ENCODE measurements around the gene RGS11.
"Not testable (repeated sequence)": the region's sequence is repeated elsewhere in the genome, so short reads cannot be mapped to it uniquely, and the experiment has no call there.

The RGS11 gene

DNA sequence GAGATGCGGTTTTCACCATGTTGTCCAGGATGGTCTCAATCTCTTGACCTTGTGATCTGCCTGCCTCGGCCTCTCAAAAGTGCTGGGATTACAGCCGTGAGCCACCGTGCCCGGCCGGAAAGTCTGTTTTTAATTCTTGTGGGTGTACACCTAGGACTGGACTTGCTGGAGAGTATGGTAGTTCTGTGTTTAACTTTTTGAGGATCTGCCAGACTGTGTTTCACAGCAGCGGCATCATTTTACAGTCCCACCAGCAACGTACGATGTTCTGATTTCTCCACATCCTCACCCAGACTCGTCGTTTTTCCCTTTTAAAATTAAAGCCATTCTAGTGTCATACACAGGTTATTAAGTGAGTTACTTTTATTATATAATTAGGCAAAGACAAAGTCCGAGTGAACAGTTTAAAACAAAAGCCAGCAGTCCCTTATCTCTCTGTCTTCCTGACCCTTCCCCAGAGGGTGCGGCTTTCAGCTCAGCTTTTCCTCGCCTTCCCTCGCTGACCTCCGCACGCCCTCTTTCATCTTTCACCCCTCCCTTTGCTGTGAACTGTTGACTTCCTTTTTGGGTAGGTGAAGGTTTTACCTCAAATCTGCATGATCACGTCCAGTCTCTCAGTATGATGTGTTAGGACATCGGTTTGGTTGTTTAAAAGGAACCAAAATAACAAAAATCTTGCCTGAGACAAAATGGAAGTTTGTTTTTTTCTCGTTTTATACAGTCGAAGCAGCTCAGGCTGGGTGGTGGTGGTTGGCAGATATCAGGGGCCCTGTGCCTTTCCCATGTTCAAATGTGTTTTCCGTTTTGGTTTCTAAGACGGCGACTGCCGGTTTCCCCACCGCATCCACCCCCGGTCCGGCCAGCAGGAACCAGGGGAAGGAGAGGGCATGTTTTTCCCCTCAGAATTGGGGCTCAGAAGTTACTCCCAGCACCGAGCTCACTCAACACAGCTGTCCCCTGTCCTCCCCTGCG, 23.1 kb downstream of the RGS11 start:
- no peaks in the 10 kb centered on the region for H3K9me3 Mint-ChIP-seq
- peak overlapping the region; percentile 71 for H3K27ac Mint-ChIP-seq
- peaks cover 18% of the 10 kb centered on the region for H3K36me3 Mint-ChIP-seq
- no peaks in the 10 kb centered on the region for H3K27me3 Mint-ChIP-seq
- DNase-seq (ENCODE audit: low spot score in 2 of 2) = no peak
- H3K4me3 Mint-ChIP-seq = peak overlapping the region; percentile 71
- ATAC-seq (ENCODE audit: low read depth) = peak; percentile 69
- peaks cover 6% of the 10 kb centered on the region for H3K4me1 Mint-ChIP-seq

- Mint-ChIP-seq H3K36me3 (peaks cover 9% of the 10 kb centered on the region), H3K9me3 (no peaks in the 10 kb centered on the region), H3K27ac (no peak overlapping the region), H3K4me3 (no peak overlapping the region), H3K27me3 (no peaks in the 10 kb centered on the region), H3K4me1 (peaks cover 6% of the 10 kb centered on the region)
- ATAC-seq (ENCODE audit: low read depth) (no peak), DNase-seq (ENCODE audit: low spot score in 2 of 2) (no peak)
Measured at GRCh38 chr16:249431-249830, 26.3 kb downstream of the RGS11 start.

- Mint-ChIP-seq H3K4me3 (no peak overlapping the region), H3K27me3 (no peaks in the 10 kb centered on the region), H3K4me1 (no peaks in the 10 kb centered on the region), H3K36me3 (peaks cover 7% of the 10 kb centered on the region), H3K9me3 (no peaks in the 10 kb centered on the region), H3K27ac (no peak overlapping the region)
- no peak for ATAC-seq (ENCODE audit: low read depth)
- DNase-seq (ENCODE audit: low spot score in 2 of 2) = no peak
Measured at GRCh38 chr16:247027-247426, 28.7 kb downstream of the RGS11 start.

- ATAC-seq (ENCODE audit: low read depth) (no peak), DNase-seq (ENCODE audit: low spot score in 2 of 2) (no peak)
- no peaks in the 10 kb centered on the region for H3K9me3 Mint-ChIP-seq
- no peak overlapping the region for H3K27ac Mint-ChIP-seq
- H3K27me3 Mint-ChIP-seq = no peaks in the 10 kb centered on the region
- H3K36me3 Mint-ChIP-seq = peaks cover 2% of the 10 kb centered on the region
- no peak overlapping the region for H3K4me3 Mint-ChIP-seq
- peaks cover under 1% of the 10 kb centered on the region for H3K4me1 Mint-ChIP-seq
Measured at GRCh38 chr16:245105-245504, 30.6 kb downstream of the RGS11 start.

GRCh38 chr16:243348-243747, 32.4 kb downstream of the RGS11 start:
- Mint-ChIP-seq H3K27ac (no peak overlapping the region), H3K9me3 (no peaks in the 10 kb centered on the region), H3K27me3 (no peaks in the 10 kb centered on the region), H3K4me3 (no peak overlapping the region), H3K36me3 (peaks cover 2% of the 10 kb centered on the region), H3K4me1 (peaks cover 5% of the 10 kb centered on the region)
- ATAC-seq (ENCODE audit: low read depth) (no peak), DNase-seq (ENCODE audit: low spot score in 2 of 2) (no peak)

GRCh38 chr16:242281-242680, 33.5 kb downstream of the RGS11 start:
- ATAC-seq (ENCODE audit: low read depth) (no peak), DNase-seq (ENCODE audit: low spot score in 2 of 2) (no peak)
- Mint-ChIP-seq H3K27ac (no peak overlapping the region), H3K9me3 (no peaks in the 10 kb centered on the region), H3K4me3 (no peak overlapping the region), H3K4me1 (peaks cover 5% of the 10 kb centered on the region), H3K27me3 (no peaks in the 10 kb centered on the region), H3K36me3 (peaks cover 2% of the 10 kb centered on the region)

DNA sequence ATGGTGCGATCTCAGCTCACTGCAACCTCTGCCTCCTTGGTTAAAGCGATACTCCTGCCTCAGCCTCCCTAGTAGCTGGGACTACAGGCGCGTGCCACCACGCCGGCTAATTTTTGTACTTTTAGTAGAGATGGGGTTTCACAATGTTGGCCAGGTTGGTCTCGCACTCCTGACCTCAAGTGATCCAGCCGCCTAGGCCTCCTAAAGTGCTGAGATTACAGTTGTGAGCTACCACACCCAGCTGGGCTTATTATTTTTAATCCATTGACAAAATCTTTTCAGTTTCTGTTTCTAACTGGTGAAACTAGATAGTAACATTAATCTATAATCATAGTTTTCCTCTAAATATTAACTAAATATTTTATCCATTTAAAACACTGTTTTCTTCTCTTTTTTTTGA, 35.2 kb downstream of the RGS11 start:
- Mint-ChIP-seq H3K27ac (peak overlapping the region; percentile 28), H3K4me3 (no peak overlapping the region), H3K27me3 (no peaks in the 10 kb centered on the region), H3K36me3 (peaks cover 2% of the 10 kb centered on the region), H3K4me1 (peaks cover 6% of the 10 kb centered on the region), H3K9me3 (no peaks in the 10 kb centered on the region)
- no peak for DNase-seq (ENCODE audit: low spot score in 2 of 2)
- no peak for ATAC-seq (ENCODE audit: low read depth)

DNA sequence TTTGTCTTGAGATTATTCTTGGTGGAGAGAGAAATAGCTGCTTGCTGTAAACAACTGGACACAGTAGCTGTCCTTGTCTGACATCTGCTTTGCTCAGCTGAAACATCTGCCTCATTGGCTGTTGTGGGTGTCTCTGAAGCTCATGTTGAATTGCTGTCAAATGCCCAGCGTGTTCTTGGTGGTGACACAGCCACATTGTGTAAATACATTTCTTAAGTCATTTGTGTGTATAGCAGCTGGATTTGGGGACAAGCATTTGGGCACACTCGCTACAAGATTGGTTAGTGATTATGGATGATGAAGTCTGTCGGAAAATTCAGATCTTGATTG, 35.8 kb downstream of the RGS11 start:
- DNase-seq (ENCODE audit: low spot score in 2 of 2) = no peak
- Mint-ChIP-seq H3K27me3 (no peaks in the 10 kb centered on the region), H3K4me1 (peaks cover 12% of the 10 kb centered on the region), H3K27ac (peak overlapping the region; percentile 28), H3K36me3 (peaks cover 2% of the 10 kb centered on the region), H3K9me3 (no peaks in the 10 kb centered on the region), H3K4me3 (no peak overlapping the region)
- no peak for ATAC-seq (ENCODE audit: low read depth)

GRCh38 chr16:234468-235305, 41.1 kb downstream of the RGS11 start, which contains the start of gene FAM234A:
Gene FAM234A, plus strand, starts transcription at chr16:234821. Its CDS starts 19,593 bp downstream, at chr16:254414.
- no peaks in the 10 kb centered on the region for H3K27me3 Mint-ChIP-seq
- H3K36me3 Mint-ChIP-seq = no peaks in the 10 kb centered on the region
- H3K4me3 Mint-ChIP-seq = peak within 1 kb of the TSS; percentile 93
- H3K4me1 Mint-ChIP-seq = peaks cover 9% of the 10 kb centered on the region
- H3K27ac Mint-ChIP-seq = peak within 1 kb of the TSS; percentile 98
- H3K9me3 Mint-ChIP-seq = no peaks in the 10 kb centered on the region
- ATAC-seq (ENCODE audit: low read depth) = peak; percentile 83
- peak; percentile 94 to 96 for DNase-seq (ENCODE audit: low spot score in 2 of 2)

GRCh38 chr16:230949-231348, 44.8 kb downstream of the RGS11 start:
- ATAC-seq (ENCODE audit: low read depth) (no peak), DNase-seq (ENCODE audit: low spot score in 2 of 2) (no peak)
- H3K36me3 Mint-ChIP-seq = peaks cover 2% of the 10 kb centered on the region
- H3K4me3 Mint-ChIP-seq = no peak overlapping the region
- H3K9me3 Mint-ChIP-seq = no peaks in the 10 kb centered on the region
- no peaks in the 10 kb centered on the region for H3K27me3 Mint-ChIP-seq
- H3K4me1 Mint-ChIP-seq = peaks cover 24% of the 10 kb centered on the region
- H3K27ac Mint-ChIP-seq = no peak overlapping the region

GRCh38 chr16:230351-230750, 45.4 kb downstream of the RGS11 start:
- not testable (repeated sequence) for ATAC-seq (ENCODE audit: low read depth); H3K4me3 Mint-ChIP-seq; DNase-seq (ENCODE audit: low spot score in 2 of 2)

GRCh38 chr16:229731-230281, 45.9 kb downstream of the RGS11 start:
- DNase-seq (ENCODE audit: low spot score in 2 of 2) = no peak
- H3K4me3 Mint-ChIP-seq = peak overlapping the region; percentile 72
- H3K4me1 Mint-ChIP-seq = peaks cover 16% of the 10 kb centered on the region
- H3K27me3 Mint-ChIP-seq = no peaks in the 10 kb centered on the region
- peaks cover 5% of the 10 kb centered on the region for H3K36me3 Mint-ChIP-seq
- no peaks in the 10 kb centered on the region for H3K9me3 Mint-ChIP-seq
- no peak overlapping the region for H3K27ac Mint-ChIP-seq
- no peak for ATAC-seq (ENCODE audit: low read depth)

More at GRCh38 chr16:230351-230750, 45.4 kb downstream of the RGS11 start:
- H3K36me3 Mint-ChIP-seq, H3K27ac Mint-ChIP-seq, H3K9me3 Mint-ChIP-seq, H3K27me3 Mint-ChIP-seq: not testable (repeated sequence)
- H3K4me1 Mint-ChIP-seq = peaks cover 21% of the 10 kb centered on the region

GRCh38 chr16:228852-229730, 46.7 kb downstream of the RGS11 start, which contains the start of gene LUC7L:
Gene LUC7L, minus strand, starts transcription at chr16:229449. Its CDS starts 110 bp downstream, at chr16:229339.
- Mint-ChIP-seq H3K27me3 (no peaks in the 10 kb centered on the region), H3K27ac (peak within 1 kb of the TSS; percentile 93), H3K4me3 (peak within 1 kb of the TSS; percentile 91), H3K4me1 (peaks cover 16% of the 10 kb centered on the region), H3K9me3 (no peaks in the 10 kb centered on the region), H3K36me3 (peaks cover 5% of the 10 kb centered on the region)
- peak; percentile 91 for ATAC-seq (ENCODE audit: low read depth)
- DNase-seq (ENCODE audit: low spot score in 2 of 2) = peak; percentile 80 to 89
